ENCODE data around the gene ESRP2.

ESRP2 gene

DNA sequence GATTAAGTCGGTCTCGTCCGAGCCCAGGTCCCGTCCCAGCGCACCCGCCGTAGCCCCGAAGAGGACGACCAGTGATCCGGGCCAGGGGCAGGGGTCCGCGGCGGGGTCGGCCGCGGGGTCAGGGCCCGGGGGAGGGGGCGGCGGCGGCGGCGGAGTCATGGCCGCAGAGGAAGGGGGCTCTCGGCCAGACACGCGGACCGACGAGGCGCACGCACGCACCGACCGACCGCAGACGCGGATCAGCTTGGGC lies at the start of gene ESRP2:
TSS of gene ESRP2 (minus strand) at position 241 of the 250 bp plus-strand sequence. CDS start at position 159, 82 bp downstream.
- TF ChIP-seq, protein P1, sequence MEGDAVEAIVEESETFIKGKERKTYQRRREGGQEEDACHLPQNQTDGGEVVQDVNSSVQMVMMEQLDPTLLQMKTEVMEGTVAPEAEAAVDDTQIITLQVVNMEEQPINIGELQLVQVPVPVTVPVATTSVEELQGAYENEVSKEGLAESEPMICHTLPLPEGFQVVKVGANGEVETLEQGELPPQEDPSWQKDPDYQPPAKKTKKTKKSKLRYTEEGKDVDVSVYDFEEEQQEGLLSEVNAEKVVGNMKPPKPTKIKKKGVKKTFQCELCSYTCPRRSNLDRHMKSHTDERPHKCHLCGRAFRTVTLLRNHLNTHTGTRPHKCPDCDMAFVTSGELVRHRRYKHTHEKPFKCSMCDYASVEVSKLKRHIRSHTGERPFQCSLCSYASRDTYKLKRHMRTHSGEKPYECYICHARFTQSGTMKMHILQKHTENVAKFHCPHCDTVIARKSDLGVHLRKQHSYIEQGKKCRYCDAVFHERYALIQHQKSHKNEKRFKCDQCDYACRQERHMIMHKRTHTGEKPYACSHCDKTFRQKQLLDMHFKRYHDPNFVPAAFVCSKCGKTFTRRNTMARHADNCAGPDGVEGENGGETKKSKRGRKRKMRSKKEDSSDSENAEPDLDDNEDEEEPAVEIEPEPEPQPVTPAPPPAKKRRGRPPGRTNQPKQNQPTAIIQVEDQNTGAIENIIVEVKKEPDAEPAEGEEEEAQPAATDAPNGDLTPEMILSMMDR (IDR thresholded peaks at IDR 0.05) = no peak

DNA sequence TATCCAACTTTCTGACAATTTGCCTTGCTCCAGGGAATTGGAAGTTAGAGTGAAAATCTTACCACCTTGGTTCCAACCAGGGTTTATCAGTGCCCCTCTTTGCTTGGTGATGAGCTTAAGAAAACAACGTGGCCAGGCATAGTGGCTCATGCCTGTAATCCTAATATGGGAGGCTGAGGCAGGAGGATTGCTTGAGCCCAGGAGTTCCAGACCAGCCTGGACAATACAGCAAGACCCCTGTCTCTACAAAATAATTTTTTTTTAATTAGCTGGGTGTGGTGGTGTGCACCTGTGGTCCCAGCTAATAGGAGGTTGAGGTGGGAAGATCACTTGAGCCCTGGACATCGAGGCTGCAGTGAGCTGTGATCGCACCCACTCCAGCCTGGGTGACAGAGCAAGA lies 49.8 kb upstream of the ESRP2 start:
- TF ChIP-seq, protein P1 (IDR thresholded peaks at IDR 0.05) = no peak

DNA sequence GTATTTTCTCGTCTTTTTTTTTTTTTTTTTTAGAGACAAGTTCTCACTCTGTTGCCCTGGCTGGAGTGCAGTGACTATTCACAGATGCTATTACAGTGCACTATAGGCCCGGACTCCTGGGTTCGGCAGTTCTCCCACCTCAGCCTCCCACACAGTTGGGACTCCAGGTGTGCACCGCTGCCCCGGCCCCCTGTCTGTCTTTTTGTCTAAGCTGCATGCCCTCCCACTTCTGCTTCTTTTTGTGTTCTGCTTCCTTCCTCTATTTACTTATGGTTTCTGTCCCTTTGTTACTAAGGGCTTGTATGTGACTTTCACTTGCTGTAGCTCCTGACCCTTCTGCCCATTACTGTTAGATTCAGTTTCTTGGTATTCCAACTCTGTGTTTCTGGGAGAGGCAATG lies 48.9 kb upstream of the ESRP2 start:
- TF ChIP-seq, protein P1 (IDR thresholded peaks at IDR 0.05) = no peak

DNA sequence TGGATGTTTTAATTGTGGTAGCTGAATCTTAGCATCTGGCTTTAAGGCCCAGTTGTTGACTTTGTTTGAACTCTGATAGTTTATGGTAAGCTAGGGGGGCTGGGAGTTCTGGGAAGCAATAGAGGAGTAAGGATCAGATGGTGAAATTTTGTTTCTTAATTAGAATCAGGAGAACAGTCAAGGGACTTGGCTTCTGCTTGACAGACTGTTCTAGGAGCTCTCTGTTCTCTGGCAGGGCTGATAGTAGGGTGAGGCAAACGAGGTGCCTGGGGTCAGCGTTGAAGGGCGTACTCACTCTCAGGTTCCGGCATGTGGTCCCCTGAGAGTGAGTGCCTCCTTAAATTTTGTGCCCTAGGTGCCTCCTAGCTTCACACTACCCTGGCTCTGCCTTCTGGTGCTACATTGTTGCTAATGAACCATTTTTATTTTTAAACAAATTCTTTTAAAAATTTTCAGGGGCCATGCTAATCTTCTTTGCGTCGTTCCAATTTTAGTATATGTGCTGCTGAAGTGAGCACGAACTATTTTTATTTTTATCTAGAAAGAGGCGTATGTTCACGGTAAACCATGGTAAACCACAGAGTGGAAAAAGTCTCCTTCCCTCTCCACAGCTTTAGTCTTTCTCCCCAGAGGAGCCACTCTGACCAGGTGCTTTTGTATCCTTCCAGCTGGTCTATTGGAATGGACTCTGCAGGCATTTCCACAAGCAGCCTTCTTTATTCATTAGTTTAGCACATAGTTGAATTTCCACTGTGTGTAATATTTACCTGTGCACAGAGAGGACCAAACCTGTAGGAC lies 48.1 kb upstream of the ESRP2 start:
- TF ChIP-seq, protein P1 (IDR thresholded peaks at IDR 0.05) = no peak

DNA sequence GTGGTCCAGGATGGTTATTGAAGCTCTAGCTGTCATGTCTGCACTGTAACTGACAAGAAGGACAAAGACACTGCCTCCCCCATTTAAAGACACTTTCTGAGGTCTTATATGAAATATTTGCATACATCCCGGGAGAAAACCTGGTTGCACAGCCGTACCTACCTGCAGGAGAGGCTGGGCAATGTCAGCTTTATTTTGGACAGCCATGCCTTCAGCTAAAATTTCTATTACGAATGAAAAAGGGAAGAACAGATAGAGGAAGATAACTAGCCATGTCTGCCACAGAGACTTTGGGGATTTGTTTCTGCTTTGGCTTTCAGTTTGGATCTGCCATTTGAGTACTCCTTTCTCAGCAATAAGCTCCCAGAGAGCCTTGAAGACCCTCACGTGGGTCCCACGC lies 47.4 kb upstream of the ESRP2 start:
- TF ChIP-seq, protein P1 (IDR thresholded peaks at IDR 0.05) = no peak

DNA sequence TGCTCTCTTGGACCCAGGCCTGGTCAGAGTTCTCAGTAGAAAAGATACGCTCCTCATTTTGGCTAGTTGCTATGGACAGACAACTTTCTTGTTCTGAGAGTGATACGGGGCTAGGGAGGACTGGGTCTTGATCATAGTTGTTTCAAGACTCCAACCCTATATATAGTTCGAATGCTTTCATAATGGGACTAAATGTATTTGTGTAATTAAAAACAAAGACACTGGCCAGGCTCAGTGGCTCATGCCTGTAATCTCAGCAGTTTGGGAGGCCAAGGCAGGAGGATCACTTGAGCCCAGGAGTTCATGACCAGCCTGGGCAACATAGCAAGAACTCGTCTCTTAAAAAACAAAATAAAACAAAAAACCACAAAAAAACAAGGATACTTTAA lies 46.1 kb upstream of the ESRP2 start:
- TF ChIP-seq, protein P1 (IDR thresholded peaks at IDR 0.05) = no peak

DNA sequence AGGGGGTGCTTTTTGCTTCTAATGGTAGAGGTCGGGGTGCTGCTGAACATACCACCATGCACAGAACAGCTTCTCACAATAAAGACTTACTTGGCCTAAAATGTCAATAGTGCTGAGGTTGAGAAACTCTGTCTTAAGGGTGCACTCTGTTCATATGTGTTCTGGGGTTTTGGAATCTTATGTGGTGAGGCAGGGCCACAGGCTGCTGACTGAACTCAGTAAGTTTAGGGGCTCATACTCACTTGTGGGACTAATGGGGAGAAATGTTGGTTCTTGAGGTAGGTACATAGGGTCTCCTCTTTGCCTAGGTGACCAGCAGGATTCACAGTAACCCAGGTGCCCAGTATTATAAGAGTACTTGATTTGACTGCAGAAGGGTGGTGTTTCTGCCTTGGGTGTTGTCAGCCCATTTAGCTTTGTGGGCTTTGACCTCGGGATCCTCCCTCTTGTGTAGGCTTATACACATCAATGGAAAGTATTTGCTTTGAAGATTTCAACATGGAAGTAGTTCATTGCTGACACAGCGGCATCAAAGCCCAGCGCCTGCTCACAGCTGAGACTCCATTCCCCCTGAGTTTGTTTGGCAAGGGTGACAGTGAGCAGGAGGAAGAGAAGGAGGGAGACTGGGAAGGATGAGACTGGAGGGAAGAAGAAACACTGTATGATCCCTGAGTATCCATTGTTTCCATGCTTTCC lies 45.6 kb upstream of the ESRP2 start:
- TF ChIP-seq, protein P1 (IDR thresholded peaks at IDR 0.05) = no peak

All from LNCAP (cell line).